ENCODE data around the gene OBSCN. TPM values are rescaled to one million over a fixed set of nuclear protein-coding genes. Genes with fewer than 3 reads are reported as not detected.

The OBSCN gene
- total and polyA plus RNA-seq, 2 donors (not counting 3 experiments of a cell fraction or from before 2014, with no cell fraction given), result 1.5 to 2.9 TPM

GRCh38 chr1:228277491-228278431 lies 69.9 kb downstream of the OBSCN start:
- no peak for TF ChIP-seq POLR2AphosphoS5 (IDR thresholded peaks at IDR 0.05; ENCODE audit: insufficient read depth, low read depth, low read length)
- TF ChIP-seq CTCF (IDR thresholded peaks at IDR 0.05; ENCODE audit: extremely low read depth in 1 of 2, insufficient read depth in 1 of 2, low read depth in 1 of 2, low read length in 2 of 2), result no peak
- no peak for TF ChIP-seq FOS (IDR thresholded peaks at IDR 0.05; ENCODE audit: borderline replicate concordance, insufficient read depth, low read length)
- no peak for TF ChIP-seq POLR2A (IDR thresholded peaks at IDR 0.05; ENCODE audit: low read depth, low read length)
- dilution Hi-C loops (cut with MboI; ENCODE audit: extremely low pct_ligation_motif_present, low sequenced_read_pairs), result no loop called here
- peaks cover 0 to 2% of the 10 kb centered on the region in 2 experiments for H3K36me3 ChIP-seq (ENCODE audit: control insufficient read depth in 2 of 2, extremely low read depth in 1 of 2, insufficient read depth in 2 of 2, low read length in 2 of 2)

More at GRCh38 chr1:228277491-228278431, 69.9 kb downstream of the OBSCN start:
- BruUV-seq (replicated peaks), result no TSS peak
- H3K9me3 ChIP-seq (replicated peaks; ENCODE audit: control insufficient read depth, insufficient read depth, low read length), result no peaks in the 10 kb centered on the region
- intact Hi-C loops (cut with micrococcal nuclease), result loop anchor here (2.0 to 10.0 kb wide), 4 partner anchors 40 to 180 kb away; a partner anchor contains a TSS
- peaks cover 2% of the 10 kb centered on the region for H3K4me1 ChIP-seq (ENCODE audit: control insufficient read depth, extremely low read depth, insufficient read depth, low read length)
- DNase-seq (ENCODE audit: low read depth, low spot score), result no peak
- CTCF ChIA-PET, result interaction anchor here (1.2 kb wide), 1 partner anchor 223 kb away, joined by 3 read pairs; no protein-coding TSS in a partner anchor
- no peak for FAIRE-seq
- H3K9ac ChIP-seq (replicated peaks; ENCODE audit: extremely low read depth, insufficient read depth, low read length), result no peak overlapping the region
- H4K20me1 ChIP-seq (replicated peaks; ENCODE audit: control insufficient read depth, extremely low read depth, insufficient read depth, low read length), result no peaks in the 10 kb centered on the region
- no peak overlapping the region for H3K4me2 ChIP-seq (ENCODE audit: insufficient read depth, low read length)
- POLR2A ChIA-PET, result no interaction called here
- H2AFZ ChIP-seq (ENCODE audit: low read depth, low read length), result no peak overlapping the region
- no peaks in the 10 kb centered on the region for H3K79me2 ChIP-seq (ENCODE audit: control insufficient read depth, insufficient read depth, low read length)
- no peak overlapping the region for H3K27ac ChIP-seq (ENCODE audit: insufficient read depth, low read depth, low read length)
- H3K27me3 ChIP-seq (ENCODE audit: control insufficient read depth in 2 of 2, insufficient read depth in 2 of 2, low read length in 2 of 2), result no peaks in the 10 kb centered on the region
- H3K9me1 ChIP-seq (replicated peaks; ENCODE audit: control insufficient read depth, extremely low read depth, insufficient read depth, low read length), result no peaks in the 10 kb centered on the region
- H3K4me3 ChIP-seq (replicated peaks in 1 of 3; ENCODE audit: insufficient read depth in 1 of 3, low read depth in 1 of 3, low read length in 3 of 3), result no peak overlapping the region
